ENCODE measurements around the gene VILL. TPM values are rescaled to one million over a fixed set of nuclear protein-coding genes. Genes with fewer than 3 reads are reported as not detected.

The VILL gene
- total RNA-seq, 1 donor from 2014 or later, result 4.0 TPM

GRCh38 chr3:37993820-37994638 is 3.4 kb downstream of the VILL start:
- peak; percentile 84 for DNase-seq
- peak; percentile 56 for ATAC-seq (ENCODE audit: poor library complexity)
- intact Hi-C loops (cut with DNase I), result no loop called here

GRCh38 chr3:37994639-37994972 is 4.0 kb downstream of the VILL start:
- intact Hi-C loops (cut with DNase I), result no loop called here
- DNase-seq (no peak), ATAC-seq (ENCODE audit: poor library complexity) (no peak)

GRCh38 chr3:37995652-37996641 is 5.4 kb downstream of the VILL start:
- no peak for ATAC-seq (ENCODE audit: poor library complexity)
- intact Hi-C loops (cut with DNase I), result no loop called here
- DNase-seq, result peak; percentile 34

GRCh38 chr3:37996785-37997301 is 6.3 kb downstream of the VILL start:
- DNase-seq (peak; percentile 70), ATAC-seq (ENCODE audit: poor library complexity) (no peak)
- intact Hi-C loops (cut with DNase I), result no loop called here

GRCh38 chr3:37997342-37997741 is 6.8 kb downstream of the VILL start:
- no peak for ATAC-seq (ENCODE audit: poor library complexity)
- intact Hi-C loops (cut with DNase I), result no loop called here
- peak; percentile 32 for DNase-seq

GRCh38 chr3:37997791-37998370 is 7.3 kb downstream of the VILL start:
- DNase-seq (peak; percentile 60), ATAC-seq (ENCODE audit: poor library complexity) (no peak)
- intact Hi-C loops (cut with DNase I), result no loop called here

- ATAC-seq (ENCODE audit: poor library complexity) (no peak), DNase-seq (no peak)
- intact Hi-C loops (cut with DNase I), result no loop called here
Observed at GRCh38 chr3:37999836-38000235, 9.2 kb downstream of the VILL start.

- ATAC-seq (ENCODE audit: poor library complexity), result no peak
- intact Hi-C loops (cut with DNase I), result no loop called here
- DNase-seq, result no peak
Observed at GRCh38 chr3:38000242-38000916, 9.8 kb downstream of the VILL start.

- ATAC-seq (ENCODE audit: poor library complexity) (no peak), DNase-seq (no peak)
- intact Hi-C loops (cut with DNase I), result no loop called here
Observed at GRCh38 chr3:38000965-38001455, 10.4 kb downstream of the VILL start.

- intact Hi-C loops (cut with DNase I), result no loop called here
- no peak for DNase-seq
- ATAC-seq (ENCODE audit: poor library complexity), result no peak
Observed at GRCh38 chr3:38001456-38002081, 11.0 kb downstream of the VILL start.

- ATAC-seq (ENCODE audit: poor library complexity), result no peak
- DNase-seq, result no peak
- intact Hi-C loops (cut with DNase I), result no loop called here
Observed at GRCh38 chr3:38002291-38002876, 11.8 kb downstream of the VILL start.

GRCh38 chr3:38002940-38003339 is 12.4 kb downstream of the VILL start:
- DNase-seq, result no peak
- intact Hi-C loops (cut with DNase I), result no loop called here
- ATAC-seq (ENCODE audit: poor library complexity), result no peak

- intact Hi-C loops (cut with DNase I), result no loop called here
- DNase-seq (peak; percentile 81), ATAC-seq (ENCODE audit: poor library complexity) (peak; percentile 59)
Observed at GRCh38 chr3:38003371-38003816, 12.8 kb downstream of the VILL start.

- ATAC-seq (ENCODE audit: poor library complexity) (peak; percentile 42), DNase-seq (peak; percentile 78)
- intact Hi-C loops (cut with DNase I), result no loop called here
Observed at GRCh38 chr3:38003817-38004414, 13.3 kb downstream of the VILL start.

- DNase-seq (peak; percentile 88), ATAC-seq (ENCODE audit: poor library complexity) (peak; percentile 76)
- intact Hi-C loops (cut with DNase I), result no loop called here
Observed at GRCh38 chr3:38004415-38005075, 14.0 kb downstream of the VILL start.

- ATAC-seq (ENCODE audit: poor library complexity) (peak; percentile 54), DNase-seq (peak; percentile 88)
- intact Hi-C loops (cut with DNase I), result no loop called here
Observed at GRCh38 chr3:38005076-38006020, 14.8 kb downstream of the VILL start.

All from Right ventricle myocardium superior (tissue), 1 donor.